GM21737 (cell line): Measurements from ENCODE around the gene ITCH.
"Not testable (repeated sequence)": the region's sequence is repeated elsewhere in the genome, so short reads cannot be mapped to it uniquely, and the experiment has no call there.

Experiments
- ATAC-seq: cut with Tn5 transposase; IDR thresholded peaks from one replicate; pipeline ENCODE4 v1.9.1; 2021; ENCODE audit warnings: mild to moderate bottlenecking, moderate library complexity; ENCODE audit not compliant: unreplicated experiment

ITCH gene

DNA sequence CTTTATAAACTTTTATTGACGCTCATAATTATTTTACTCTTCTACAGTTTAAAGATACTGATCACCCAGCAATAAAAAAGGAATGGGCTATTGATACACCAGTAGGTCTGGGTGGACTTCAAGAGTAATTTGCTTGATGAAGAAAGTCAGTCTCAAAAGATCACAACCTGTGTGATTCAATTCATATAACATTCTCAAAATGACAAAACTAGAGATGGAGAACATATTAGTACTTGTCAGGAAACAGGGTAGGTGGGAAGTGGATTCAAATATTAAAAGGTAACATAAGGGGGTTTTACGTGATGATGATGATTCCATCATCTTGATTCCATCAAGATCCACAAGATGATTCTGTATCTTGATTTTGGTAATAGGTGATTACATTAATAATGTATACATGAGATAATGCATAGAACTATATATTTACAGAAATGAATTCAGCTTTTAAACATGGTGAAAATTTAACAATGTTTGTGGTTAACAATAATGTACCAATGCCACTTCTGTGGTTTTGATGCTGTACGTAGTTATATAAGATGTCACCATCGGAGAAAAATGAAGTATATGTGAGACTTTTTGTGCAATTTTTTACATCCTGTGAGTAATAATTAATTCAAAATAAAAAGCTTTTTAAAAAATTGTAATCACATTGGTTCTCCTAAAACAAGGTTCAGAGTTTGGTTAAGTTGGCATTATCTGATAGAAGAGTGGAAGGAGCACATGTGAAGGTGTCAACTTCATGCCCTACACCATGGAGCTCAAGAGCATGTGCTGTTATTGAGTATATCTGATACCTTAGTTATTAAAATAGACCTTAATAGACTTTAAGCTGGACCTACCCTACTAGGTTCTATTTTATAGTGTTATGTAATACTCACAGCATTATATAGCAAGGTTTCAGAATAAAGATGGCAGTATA, 86.9 kb downstream of the ITCH start:
- no peak for ATAC-seq

DNA sequence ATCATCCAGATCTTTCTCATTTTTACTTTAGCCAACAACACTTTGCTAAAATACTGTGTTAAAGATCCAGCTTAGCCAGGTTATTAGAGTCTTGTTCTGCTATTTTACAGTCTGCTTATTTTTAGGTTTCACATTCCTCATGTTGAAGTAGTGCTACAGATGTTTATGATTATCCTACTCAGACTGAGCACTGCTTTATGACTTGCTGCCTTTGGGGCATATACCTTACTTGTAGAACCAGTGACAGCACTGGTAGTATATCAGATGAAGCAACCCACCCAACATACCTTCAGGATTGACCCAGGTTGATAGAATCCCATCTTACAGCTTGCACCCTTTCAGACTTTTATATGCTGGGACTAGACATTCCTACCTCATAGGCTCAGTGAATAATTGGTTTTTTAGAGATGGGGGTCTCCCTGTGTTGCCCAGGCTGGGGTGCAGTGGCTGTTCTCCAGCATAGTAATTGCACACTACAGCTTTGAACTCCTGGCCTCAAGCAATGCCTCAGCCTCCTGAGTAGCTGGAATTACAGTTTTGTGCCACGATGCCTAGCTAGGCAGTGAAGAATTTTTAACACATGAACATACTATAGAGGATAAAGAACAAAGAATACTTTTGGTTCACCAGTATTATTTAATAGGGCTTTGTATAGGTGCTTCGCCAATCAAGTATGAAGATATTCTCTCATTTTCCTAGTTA, 89.4 kb downstream of the ITCH start:
- no peak for ATAC-seq

DNA sequence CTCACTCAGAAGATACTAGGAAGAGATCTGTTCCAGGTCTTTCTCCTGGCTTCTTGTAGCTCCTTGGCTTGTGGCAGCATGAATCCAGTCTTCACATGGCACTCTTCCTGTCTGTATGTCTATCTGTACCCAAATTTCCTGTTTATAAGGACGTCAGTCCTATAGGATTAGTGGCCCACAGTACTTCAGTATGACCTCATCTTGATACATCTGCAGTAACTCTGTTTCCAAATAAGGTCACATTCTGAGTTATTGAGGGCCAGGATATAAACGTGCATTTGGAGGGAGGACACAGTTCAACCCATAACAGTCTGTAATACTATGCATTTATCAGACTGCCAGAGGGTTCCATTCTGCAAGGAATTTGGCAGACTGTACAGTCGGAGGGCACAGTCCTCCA, 95.6 kb downstream of the ITCH start:
- ATAC-seq, result no peak

DNA sequence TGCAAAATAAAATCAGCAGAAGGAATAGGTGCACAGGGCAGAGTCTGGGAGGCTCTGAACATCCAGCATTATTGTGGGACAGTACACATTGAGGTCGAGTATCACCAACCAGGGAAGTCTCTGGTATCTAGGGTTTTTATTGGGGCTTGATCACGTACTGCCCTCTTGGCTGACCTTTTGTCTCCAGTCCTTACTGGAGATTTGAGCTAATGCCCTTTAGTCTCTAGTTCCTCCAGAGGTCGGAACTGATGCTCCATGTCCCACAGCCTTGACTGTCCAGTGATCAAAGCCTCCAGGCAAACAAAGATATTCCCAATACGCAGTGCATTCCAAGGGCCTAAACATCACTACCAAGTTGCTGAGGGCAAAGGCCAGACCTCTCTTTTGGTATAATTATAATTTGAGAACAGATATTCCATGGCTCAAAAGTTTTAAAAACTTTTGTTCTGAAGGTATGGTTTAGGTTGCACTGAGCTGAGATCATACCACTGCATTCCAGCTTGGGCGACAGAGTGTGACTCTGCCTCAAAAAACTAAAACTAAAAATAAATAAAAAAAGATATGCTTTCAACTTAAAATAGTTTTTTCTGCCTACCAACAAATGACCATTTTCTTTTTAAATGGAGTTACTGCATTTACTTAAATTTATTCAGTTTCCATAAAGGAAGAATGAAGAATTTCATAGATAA, 96.3 kb downstream of the ITCH start:
- ATAC-seq, result no peak

DNA sequence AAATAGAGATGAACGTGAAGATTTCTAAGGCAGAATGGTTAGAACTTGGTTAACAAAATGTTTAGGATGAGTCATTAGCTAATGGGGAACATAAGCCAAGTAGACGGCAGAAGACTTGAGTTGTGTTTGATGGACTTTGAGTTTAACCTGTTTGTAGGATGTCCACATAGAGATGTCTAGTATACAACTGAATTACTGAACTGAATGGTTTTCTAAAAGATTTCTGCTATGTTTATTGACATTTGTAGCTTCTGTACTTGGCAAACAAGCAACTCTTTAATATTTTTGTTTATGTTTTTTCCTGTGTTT, 98.7 kb downstream of the ITCH start:
- ATAC-seq, result no peak

DNA sequence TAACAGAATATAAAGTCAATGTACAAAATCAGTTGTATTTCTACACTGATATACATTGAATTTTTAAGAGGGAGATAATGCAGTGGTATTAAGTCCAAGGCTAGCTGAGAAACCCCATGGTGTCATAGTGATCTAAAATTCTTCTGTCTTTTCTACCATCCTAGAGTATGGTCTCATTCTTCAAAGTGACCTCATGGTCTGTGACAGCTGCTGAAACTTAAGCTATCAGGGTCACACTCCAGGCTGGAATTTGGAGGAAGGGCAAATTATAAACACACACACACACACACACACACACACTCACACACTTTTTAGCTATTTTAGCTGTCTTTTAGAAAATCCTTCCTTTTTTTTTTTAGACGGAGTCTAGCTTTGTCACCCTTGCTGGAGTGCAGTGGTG, 105.9 kb downstream of the ITCH start:
- ATAC-seq, result no peak

DNA sequence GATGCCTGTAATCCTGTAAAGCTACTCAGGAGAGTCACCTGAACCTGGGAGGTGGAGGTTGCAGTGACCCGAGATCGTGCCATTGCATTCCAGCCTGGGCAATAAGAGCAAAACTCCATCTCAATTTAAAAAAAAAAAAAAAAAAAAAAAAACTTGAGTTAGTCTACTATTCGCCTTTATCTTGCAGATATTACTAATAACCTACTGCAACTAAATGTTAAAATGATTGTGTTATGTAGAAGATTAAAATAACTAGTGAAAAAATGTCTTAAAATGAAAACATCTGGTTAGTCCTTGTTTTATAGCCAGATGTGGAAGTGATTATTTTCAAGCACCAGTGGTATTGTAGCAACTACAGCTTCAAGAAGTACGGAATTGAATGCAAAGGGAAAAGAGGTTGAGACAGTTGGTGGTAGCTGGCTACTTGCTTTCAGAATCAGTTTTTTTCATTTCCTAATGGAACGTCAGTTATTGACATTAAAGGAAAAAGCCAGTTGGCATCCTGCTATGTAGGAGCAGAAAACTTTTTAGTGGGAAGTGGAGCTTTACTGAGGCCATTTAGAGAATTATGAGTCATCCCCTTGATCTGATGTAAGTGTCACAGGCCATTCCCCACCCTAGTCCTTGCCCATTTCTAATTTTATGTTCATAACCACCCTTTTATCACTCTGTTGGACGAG, 109.3 kb downstream of the ITCH start:
- no peak for ATAC-seq

DNA sequence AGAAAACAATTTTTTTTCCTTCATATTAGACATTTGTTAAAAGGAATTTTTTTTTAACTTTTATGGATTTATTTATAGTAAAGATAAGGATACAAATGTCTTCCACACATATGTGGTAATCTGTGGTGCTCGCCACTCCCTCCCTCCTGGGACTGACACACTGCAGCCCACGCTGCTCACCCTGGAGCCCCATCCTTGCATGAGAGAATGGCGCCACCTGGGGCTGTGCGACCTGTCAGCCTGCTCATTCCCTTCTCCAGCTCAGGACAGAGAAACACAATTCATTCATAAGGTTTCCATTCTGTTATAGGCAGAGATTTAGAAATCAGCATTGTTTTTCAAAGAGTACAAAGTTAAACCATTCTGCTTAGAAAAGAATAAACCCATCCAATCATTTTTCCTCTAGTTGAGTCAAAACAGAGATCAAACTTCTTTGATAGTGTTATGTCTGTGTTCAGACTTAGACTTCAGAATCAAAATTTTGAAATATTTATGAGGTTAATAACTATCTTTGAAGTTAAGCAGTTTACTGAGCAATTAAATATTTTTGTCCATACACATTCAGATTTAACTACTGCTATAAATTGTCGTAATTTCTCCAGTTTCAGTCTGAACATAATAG, 110.3 kb downstream of the ITCH start:
- no peak for ATAC-seq

DNA sequence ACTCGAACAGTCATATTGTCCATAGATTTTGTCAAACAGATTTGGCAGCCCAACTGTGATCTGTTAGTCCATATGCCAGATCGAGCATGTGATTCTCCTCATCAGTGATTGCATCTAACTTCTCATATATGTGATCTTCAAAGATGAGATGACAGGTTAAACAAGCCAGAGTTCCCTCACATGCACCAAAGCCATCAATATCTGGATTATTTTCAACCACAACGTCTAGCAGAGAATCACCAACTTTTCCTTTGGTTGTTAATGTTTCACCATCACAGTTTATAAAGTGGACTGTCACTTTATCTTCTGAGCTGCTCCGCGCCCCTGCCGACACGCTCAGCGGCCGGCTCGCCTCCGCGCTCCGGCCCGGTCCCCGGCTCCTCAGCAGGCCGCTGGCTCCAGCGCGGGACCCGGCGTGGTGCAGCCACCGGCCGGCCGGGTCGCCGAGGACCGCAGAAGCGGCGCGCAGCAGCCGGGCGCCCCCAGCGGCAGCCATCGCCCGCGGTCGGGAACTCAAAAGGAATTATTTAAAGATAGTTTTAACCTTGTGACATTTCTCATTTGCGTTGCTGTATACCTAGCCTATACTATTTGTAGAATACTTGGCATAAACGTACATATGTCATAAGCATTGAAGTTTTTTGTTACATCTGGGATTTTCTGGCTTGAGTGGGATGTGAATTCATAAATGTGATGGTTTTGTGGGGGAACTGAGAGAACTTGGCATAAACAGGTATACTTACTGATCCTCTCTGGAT, 113.1 kb downstream of the ITCH start:
- no peak for ATAC-seq

DNA sequence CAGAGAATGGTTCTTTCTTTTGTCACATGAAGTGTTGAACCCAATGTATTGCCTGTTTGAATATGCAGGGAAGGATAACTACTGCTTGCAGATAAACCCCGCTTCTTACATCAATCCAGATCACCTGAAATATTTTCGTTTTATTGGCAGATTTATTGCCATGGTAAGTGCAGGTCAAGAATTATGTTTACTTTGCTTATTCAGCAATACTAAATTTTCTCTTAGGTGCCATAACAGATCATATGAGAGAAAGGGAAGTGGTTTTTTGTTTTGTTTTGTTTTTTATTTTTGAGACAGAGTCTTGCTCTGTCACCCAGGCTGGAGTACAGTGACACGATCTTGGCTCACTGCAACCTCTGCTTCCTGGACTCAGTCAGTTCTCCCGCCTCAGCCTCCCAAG, 116.6 kb downstream of the ITCH start:
- no peak for ATAC-seq

DNA sequence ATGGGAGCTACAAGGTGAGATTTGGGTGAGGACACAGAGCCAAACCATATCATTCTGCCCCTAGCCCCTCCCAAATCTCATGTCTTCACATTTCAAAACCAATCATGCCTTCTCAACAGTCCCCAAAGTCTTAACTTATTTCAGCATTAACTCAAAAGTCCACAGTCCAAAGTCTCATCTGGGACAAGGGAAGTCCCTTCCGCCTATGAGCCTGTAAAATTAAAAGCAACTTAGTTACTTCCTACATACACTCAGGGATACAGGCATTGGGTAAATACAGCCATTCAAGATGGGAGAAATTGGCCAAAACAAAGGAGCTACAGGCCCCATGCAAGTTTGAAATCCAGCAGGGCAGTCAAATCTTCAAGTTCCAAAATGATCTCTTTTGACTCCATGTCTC, 119.1 kb downstream of the ITCH start:
- ATAC-seq, result not testable (repeated sequence)

DNA sequence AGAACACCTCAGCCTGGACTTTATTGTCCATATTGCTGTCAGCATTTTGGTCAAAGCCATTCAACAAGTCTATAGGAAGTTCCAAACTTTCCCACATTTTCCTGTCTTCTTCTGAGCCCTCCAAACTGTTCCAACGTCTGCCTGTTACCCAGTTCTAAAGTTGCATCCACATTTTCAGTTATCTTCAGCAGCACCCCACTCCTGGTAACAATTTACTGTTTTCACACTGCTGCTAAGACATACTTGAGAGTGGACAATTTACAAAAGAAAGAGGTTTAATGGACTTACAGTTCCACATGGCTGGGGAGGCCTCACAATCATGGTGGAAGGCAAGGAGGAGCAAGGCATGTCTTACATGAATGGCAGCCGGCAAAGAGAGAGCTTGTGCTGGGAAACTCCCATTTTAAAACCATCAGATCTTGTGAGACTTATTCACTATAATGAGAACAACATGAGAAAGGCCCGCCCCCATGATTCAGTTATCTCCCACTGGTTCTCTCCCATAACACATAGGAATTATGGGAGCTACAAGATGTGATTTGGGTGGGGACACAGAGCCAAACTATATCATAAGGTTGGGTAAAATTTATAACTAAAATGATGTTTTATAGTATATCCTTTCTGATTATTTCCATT, 120.6 kb downstream of the ITCH start:
- ATAC-seq, result not testable (repeated sequence)

DNA sequence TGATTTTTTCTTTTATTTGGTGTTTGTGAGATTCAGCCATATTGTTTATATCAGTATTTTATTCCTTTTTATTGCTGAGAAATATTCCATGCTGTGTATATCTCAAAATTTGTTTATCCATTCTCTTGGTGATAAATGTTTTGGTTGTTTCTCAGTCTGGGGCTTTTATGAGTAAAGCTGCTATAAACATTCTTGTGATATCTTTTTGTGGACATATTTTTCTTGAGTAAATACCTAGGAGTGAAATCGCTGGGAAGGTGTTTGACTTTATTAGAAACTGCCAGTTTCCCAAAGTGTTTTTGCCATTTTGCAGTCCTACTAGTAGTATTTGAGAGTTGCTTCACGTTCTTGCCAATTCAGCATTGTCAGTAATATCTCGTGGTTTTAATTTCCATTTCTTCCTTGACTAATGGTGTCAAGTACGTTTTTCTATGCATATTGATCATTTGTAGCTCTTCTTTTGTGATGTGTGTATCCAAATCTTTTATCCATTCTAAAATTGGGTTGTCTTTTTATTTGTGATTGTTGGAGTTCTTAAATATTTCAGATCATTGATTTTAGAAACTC, 122.1 kb downstream of the ITCH start:
- ATAC-seq, result no peak

DNA sequence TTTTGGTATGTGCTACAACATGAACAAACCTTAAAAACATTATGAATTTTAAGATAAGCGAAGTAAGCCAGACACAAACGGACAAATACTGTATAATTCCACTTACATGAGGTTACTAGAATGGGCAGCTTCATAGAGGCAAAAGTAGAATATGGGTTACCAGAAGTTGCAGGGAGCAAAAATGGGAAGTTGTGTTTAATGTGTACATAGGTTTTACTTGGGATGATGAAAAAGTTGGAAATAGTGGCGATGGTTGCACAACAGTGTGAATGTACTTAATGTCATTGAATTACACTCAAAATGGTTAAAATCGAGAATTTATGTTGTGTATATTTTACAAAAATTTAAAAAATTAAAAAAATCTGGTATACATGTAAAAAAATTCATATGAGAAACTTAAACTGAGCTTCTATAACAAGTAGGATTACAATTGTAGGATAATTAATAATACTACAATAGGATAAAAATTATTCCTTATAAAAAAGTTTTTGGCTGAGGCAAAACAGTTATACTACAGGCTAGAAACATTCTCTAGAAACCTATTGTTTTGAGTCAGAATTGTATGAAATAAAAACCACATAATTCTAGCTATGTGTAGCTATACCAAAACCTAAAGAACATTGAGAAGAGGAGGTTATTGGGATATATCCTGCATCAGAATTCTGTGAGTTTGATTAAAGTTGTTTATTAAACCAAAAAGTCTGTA, 128.3 kb downstream of the ITCH start:
- ATAC-seq, result no peak

DNA sequence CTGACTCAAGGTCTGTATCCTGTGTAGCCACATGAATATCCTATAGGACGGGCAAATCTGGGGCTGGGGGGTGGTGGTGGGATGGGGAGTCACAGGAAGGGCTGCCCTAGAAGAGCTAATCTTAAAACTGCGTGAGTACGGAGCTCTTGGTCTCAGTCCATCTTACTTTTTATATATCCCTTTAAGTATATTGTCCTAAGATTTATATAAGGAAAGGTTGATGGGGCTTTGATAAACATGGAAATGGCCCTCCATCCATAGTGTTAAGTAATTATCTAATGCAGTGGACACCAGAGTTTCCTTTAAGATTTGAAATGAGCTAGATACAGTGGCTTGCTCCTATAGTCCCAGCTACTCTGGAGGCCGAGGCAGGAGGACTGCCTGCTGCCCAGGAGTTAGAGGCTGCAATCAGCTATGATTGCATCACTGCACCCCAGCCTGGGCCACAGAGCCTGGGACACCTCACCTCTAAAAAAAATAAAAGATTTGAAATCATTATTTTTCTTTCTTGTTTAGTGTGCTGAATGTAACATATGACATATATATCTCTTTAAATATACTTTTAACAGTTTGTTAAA, 128.9 kb downstream of the ITCH start:
- no peak for ATAC-seq

DNA sequence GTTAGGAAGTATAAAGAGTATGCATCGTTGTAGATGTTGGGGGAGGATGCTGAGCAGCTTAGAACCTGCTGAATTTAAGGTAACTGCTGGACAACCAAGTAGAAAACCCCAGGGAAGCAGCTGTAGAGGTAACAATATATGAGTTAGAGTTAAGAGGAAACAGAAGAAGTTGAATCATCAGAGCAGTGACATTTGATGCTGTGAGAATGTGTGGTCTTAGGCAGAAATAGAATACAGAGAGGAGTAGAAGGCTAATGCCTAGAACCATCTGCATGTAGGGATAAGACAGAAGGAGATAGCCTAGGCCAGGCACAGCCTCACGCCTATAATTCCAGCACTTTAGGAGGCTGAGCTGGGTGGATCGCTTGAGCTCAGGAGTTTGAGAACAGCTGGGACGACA, 130.6 kb downstream of the ITCH start:
- ATAC-seq, result no peak

DNA sequence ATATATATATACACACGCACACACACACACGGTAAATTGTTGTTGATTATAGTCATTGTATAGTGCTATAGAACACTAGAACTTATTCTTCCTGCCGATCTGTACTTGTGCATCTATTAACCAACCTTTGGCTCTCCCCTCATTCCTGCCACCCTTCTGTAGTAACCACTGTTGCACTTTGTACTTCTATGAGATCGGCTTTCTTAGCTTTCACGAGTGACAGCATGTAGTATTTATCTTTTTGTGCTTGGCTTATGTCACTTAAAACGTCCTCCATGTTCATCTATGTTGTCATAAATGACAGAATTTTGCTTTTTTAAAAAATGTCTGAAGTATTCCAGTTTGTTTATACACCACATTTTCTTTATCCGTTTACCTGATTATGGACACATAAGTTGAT, 132.2 kb downstream of the ITCH start:
- ATAC-seq, result no peak

DNA sequence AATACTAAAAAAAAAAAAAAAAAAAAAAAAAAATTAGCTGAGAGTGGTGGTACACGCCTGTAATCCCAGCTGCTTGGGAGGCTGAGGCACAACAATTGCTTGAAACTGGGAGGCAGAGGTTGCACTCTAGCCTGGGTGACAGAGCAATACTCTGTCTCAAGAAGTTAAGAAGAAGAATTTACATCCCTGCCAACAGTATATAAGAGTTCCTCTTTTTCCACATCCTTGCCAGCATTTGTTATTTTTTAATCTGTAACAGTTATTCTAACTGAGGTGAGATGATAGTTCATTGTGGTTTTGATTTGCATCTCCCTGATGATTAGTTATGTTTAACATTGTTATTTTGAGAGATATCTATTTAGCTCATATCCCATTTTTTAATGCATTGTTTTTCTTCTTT, 132.8 kb downstream of the ITCH start:
- ATAC-seq, result no peak
